K562 (cell line): ENCODE data around the gene FARP1. TPM values are rescaled to one million over a fixed set of nuclear protein-coding genes. Genes with fewer than 3 reads are reported as not detected.

ENCODE experiments used
- ATAC-seq: fragments of 200-7000 bp; cut with Tn5 transposase; 3 replicates; pipeline ENCODE4 v1.9.1; 2020; ENCODE audit warnings: moderate library complexity
- BruUV-seq: library from RNA; stranded (reverse); fragments of 400-500 nt; replicated peaks from 2 replicates; lab custom pipeline; 2021; lab: Mats Ljungman, UMichigan
- CTCF ChIA-PET: fragments of 300-600 bp; formaldehyde crosslinking; extraction: SDS; loops from one replicate; lab custom pipeline; 2021; ENCODE audit warnings: low intra/inter-chr PET ratio; lab: Yijun Ruan, JAX
- POLR2A ChIA-PET: fragments of 300-600, 350-650 bp; sonication (Branson Sonifier 250); formaldehyde crosslinking; extraction: SDS; loops from one replicate; lab custom pipeline; 2021; ENCODE audit warnings: antibody characterized with exemption, inconsistent platforms; lab: Yijun Ruan, JAX
- DNase-seq, 4 experiments: peaks; one replicate each; pipeline versions ENCODE4 v3.0.0 to v3.0.0-alpha.2; 2011 to 2018; ENCODE audit warnings: low spot score in 3 of 4, mixed read lengths in 3 of 4; ENCODE audit errors: extremely low read depth in 1 of 4
- FAIRE-seq: peaks from 2 replicates; lab custom pipeline; 2011; peaks lifted over from hg19 to GRCh38; lab: Jason Lieb, UNC
- H2AFZ ChIP-seq: 2 replicates; pipeline ENCODE4 v1.6.0; 2011; ENCODE audit warnings: low read depth, low read length, control low read depth, inconsistent platforms
- H3K27ac ChIP-seq: fragments of 200-600 bp; 3 replicates; pipeline ENCODE4 v1.8.0; 2011; ENCODE audit warnings: low read depth, mild to moderate bottlenecking, control low read depth, inconsistent platforms, low read length, moderate library complexity, mixed read lengths; ENCODE audit errors: extremely low read depth
- H3K27me3 ChIP-seq, 2 experiments: fragments of 300-600 bp in 1 of 2; 2 replicates in 1 of 2; 3 replicates in 1 of 2; pipeline versions ENCODE4 v1.6.0 to v1.8.0; 2011; ENCODE audit warnings: inconsistent platforms in 2 of 2, low read length in 2 of 2, mild to moderate bottlenecking in 1 of 2, mixed read lengths in 1 of 2, moderate library complexity in 1 of 2; ENCODE audit not compliant: control insufficient read depth in 2 of 2, insufficient read depth in 2 of 2
- H3K36me3 ChIP-seq: fragments of 300-600 bp; 3 replicates; pipeline ENCODE4 v1.8.0; 2011; ENCODE audit warnings: mild to moderate bottlenecking, low read length, inconsistent platforms; ENCODE audit not compliant: control insufficient read depth, insufficient read depth
- H3K4me1 ChIP-seq, 2 experiments: fragments of 200-600 bp in 1 of 2; replicated peaks in 1 of 2; 2 replicates in 1 of 2; 3 replicates in 1 of 2; pipeline versions ENCODE4 v1.5.1 to v1.8.0; 2011; ENCODE audit warnings: inconsistent platforms in 2 of 2, low read length in 2 of 2, mild to moderate bottlenecking in 1 of 2, mixed read lengths in 1 of 2, moderate library complexity in 1 of 2; ENCODE audit not compliant: control insufficient read depth in 2 of 2, insufficient read depth in 2 of 2
- H3K4me2 ChIP-seq: 2 replicates; pipeline ENCODE4 v1.6.1; 2011; ENCODE audit warnings: low read length, control low read depth, inconsistent platforms, mixed read lengths; ENCODE audit not compliant: insufficient read depth
- H3K4me3 ChIP-seq: fragments of 200-600 bp; sonication (generic), shearing (Covaris generic); 2 replicates; pipeline ENCODE4 v1.5.1; 2016; ENCODE audit warnings: control low read depth, inconsistent platforms
- H3K79me2 ChIP-seq: fragments of 200-600 bp; 3 replicates; pipeline ENCODE4 v1.8.0; 2011; ENCODE audit warnings: low read length, inconsistent platforms; ENCODE audit not compliant: control insufficient read depth, insufficient read depth
- H3K9ac ChIP-seq, 2 experiments: 2 replicates each; pipeline versions ENCODE4 v1.6.0 to v1.6.1; 2011; ENCODE audit warnings: low read depth in 2 of 2, low read length in 2 of 2, control low read depth in 1 of 2, inconsistent platforms in 1 of 2, mild to moderate bottlenecking in 1 of 2, mixed read lengths in 1 of 2; ENCODE audit not compliant: insufficient read depth in 1 of 2
- H3K9me1 ChIP-seq: one replicate; pipeline ENCODE4 v1.6.0; 2011; ENCODE audit warnings: inconsistent platforms, mild to moderate bottlenecking, low read length, moderate library complexity; ENCODE audit not compliant: control insufficient read depth, insufficient read depth
- H3K9me3 ChIP-seq: replicated peaks from 2 replicates; pipeline ENCODE4 v1.5.1; 2011; ENCODE audit warnings: low read depth, low read length, inconsistent platforms; ENCODE audit not compliant: control insufficient read depth, insufficient read depth
- H4K20me1 ChIP-seq: replicated peaks from 2 replicates; pipeline ENCODE4 v1.6.1; 2011; ENCODE audit warnings: low read length, inconsistent platforms, mixed read lengths; ENCODE audit not compliant: control insufficient read depth, insufficient read depth
- ATF2 ChIP-seq: sonication (generic); formaldehyde crosslinking; IDR thresholded peaks from 2 replicates; pipeline ENCODE4 v1.8.1; 2022; ENCODE audit warnings: missing genetic modification reagents
- CTCFL ChIP-seq: IDR thresholded peaks from 2 replicates; pipeline ENCODE4 v1.6.1; 2011; ENCODE audit warnings: borderline replicate concordance, low read depth, mild to moderate bottlenecking, moderate library complexity, low read length; ENCODE audit not compliant: insufficient read depth, poor library complexity, severe bottlenecking
- ELF2 ChIP-seq: fragments of 250-450 bp; sonication (Bioruptor Pico); IDR thresholded peaks from 2 replicates; pipeline ENCODE4 v1.5.0; 2021; ENCODE audit warnings: mild to moderate bottlenecking
- ELF4 ChIP-seq: fragments of 450-650 bp; formaldehyde crosslinking; IDR thresholded peaks from 2 replicates; pipeline ENCODE4 v1.4.0; 2022; ENCODE audit warnings: missing genetic modification characterization
- FOXA1 ChIP-seq: fragments of 450-650 bp; IDR thresholded peaks from 2 replicates; pipeline ENCODE4 v1.6.1; 2016; ENCODE audit warnings: mild to moderate bottlenecking, borderline replicate concordance
- GATAD2B ChIP-seq: fragments of 450-650 bp; IDR thresholded peaks from 2 replicates; pipeline ENCODE4 v1.6.1; 2017; ENCODE audit warnings: mild to moderate bottlenecking, borderline replicate concordance
- HNRNPK ChIP-seq: fragments of 200-400 bp; formaldehyde crosslinking; IDR thresholded peaks from one replicate; pipeline ENCODE4 v1.6.1; 2018; ENCODE audit warnings: mild to moderate bottlenecking, low read depth, low read length; ENCODE audit not compliant: poor library complexity, severe bottlenecking
- PTRF ChIP-seq: fragments of 450-650 bp; IDR thresholded peaks from 2 replicates; pipeline ENCODE4 v1.6.1; 2016; ENCODE audit warnings: mild to moderate bottlenecking, missing genetic modification characterization, missing compliant biosample characterization
- RBM22 ChIP-seq: fragments of 200-400 bp; formaldehyde crosslinking; IDR thresholded peaks from 2 replicates; pipeline ENCODE4 v1.6.1; 2018; ENCODE audit warnings: low read length, low read depth; ENCODE audit not compliant: poor library complexity, severe bottlenecking
- SMARCA4 ChIP-seq: fragments of 450-650 bp; IDR thresholded peaks from 2 replicates; pipeline ENCODE4 v1.6.1; 2016
- SMARCC2 ChIP-seq: fragments of 450-650 bp; IDR thresholded peaks from 2 replicates; pipeline ENCODE4 v1.6.1; 2017; ENCODE audit warnings: antibody characterized with exemption, moderate library complexity, mild to moderate bottlenecking, low read depth
- SRSF7 ChIP-seq: fragments of 200-400 bp; formaldehyde crosslinking; optimal IDR thresholded peaks from 2 replicates; pipeline ENCODE3; 2017; ENCODE audit warnings: mild to moderate bottlenecking, low read depth, low read length
- ZC3H8 ChIP-seq: fragments of 450-650 bp; IDR thresholded peaks from 2 replicates; pipeline ENCODE4 v1.6.1; 2017
- ZNF197 ChIP-seq: fragments of 200-800 bp; sonication (Bioruptor generic); IDR thresholded peaks from 2 replicates; pipeline ENCODE4 v1.6.1; 2016; ENCODE audit warnings: low read depth, missing genetic modification characterization, missing compliant biosample characterization
- ZNF212 ChIP-seq: fragments of 450-650 bp; formaldehyde crosslinking; IDR thresholded peaks from 2 replicates; pipeline ENCODE4 v1.4.0; 2020; ENCODE audit warnings: mild to moderate bottlenecking
- ZNF449 ChIP-seq: fragments of 250-450 bp; sonication (Bioruptor Pico); IDR thresholded peaks from 2 replicates; pipeline ENCODE4 v1.8.0; 2022; ENCODE audit warnings: moderate library complexity, mild to moderate bottlenecking, inconsistent platforms
- ZNF696 ChIP-seq: fragments of 250-450 bp; sonication (Bioruptor Pico); conservative IDR thresholded peaks from 2 replicates; pipeline ENCODE4 v1.4.0; 2020; ENCODE audit warnings: mild to moderate bottlenecking, moderate library complexity
- WGBS: fragments of 100-300 bp; shearing (Covaris generic); methylation state at CpG from one replicate; pipeline ENCODE4 v1.1.6; 2016; ENCODE audit warnings: low coverage, mixed read lengths; ENCODE audit not compliant: insufficient coverage; ENCODE audit errors: missing lambda C conversion rate; 5-methylcytosine and 5-hydroxymethylcytosine counted together
- in situ Hi-C: fragments of 300-500 bp; cut with MboI; formaldehyde crosslinking; loops from 4 replicates; pipeline ENCODE4 v1.15.0; 2018; ENCODE audit warnings: inconsistent platforms, mixed read lengths
- intact Hi-C: fragments of 100-400 bp; cut with micrococcal nuclease; formaldehyde crosslinking; loops from 2 replicates; pipeline ENCODE4 v1.14.2; 2022
- polyA plus RNA-seq, 8 experiments: library from polyadenylated mRNA; depleted of rRNA in 4 of 8; stranded (reverse) in 5 of 8; unstranded in 3 of 8; fragments of >200 nt; fragmentation: Nextera tagmentation in 2 of 8; fragmentation: Illumina TruSeq in 1 of 8; extraction: Ambion mirVana in 2 of 8; extraction: Trizol in 1 of 8; gene quantifications; 2 replicates each; pipeline versions ENCODE4 v1.2.1 to v1.2.3, GENCODE V29; 2011 to 2014; ENCODE audit warnings: inconsistent platforms in 1 of 8, missing spikeins in 1 of 8
- total RNA-seq, 7 experiments: library from RNA; depleted of rRNA in 6 of 7; stranded (reverse); fragments of >200 nt in 6 of 7; fragmentation: Illumina TruSeq in 2 of 7; extraction: Trizol in 2 of 7; gene quantifications; 2 replicates each; pipeline versions ENCODE4 v1.2.1 to v1.2.3, GENCODE V29; 2011 to 2021; ENCODE audit warnings: low replicate concordance in 1 of 7

The FARP1 gene
- total and polyA plus RNA-seq, 9 of the 15 experiments (the other 6 are each of a cell fraction or from before 2014, with no cell fraction given): 0.03 to 0.29 (median 0.05) TPM; not detected in 3

GRCh38 chr13:98484289-98485219 is 341.7 kb downstream of the FARP1 start:
- peak overlapping the region; percentile 74 for H3K4me2 ChIP-seq
- H3K27me3 ChIP-seq: no peaks in the 10 kb centered on the region
- intact Hi-C loops (loop anchor here (2.0 kb wide), 1 partner anchor 24 kb away; no protein-coding TSS in a partner anchor), in situ Hi-C loops (loop anchor here (5.0 kb wide), 1 partner anchor 78 kb away; no protein-coding TSS in a partner anchor)
- no peaks in the 10 kb centered on the region; the same call in 2 of the 3 replicates for H3K36me3 ChIP-seq
- peaks cover 40% of the 10 kb centered on the region for H4K20me1 ChIP-seq
- no peak overlapping the region for H2AFZ ChIP-seq
- WGBS: 12% methylated on average over 17 of the region's 21 CpGs
- H3K9me1 ChIP-seq: peaks cover 12% of the 10 kb centered on the region
- ChIA-PET CTCF (no interaction called here), POLR2A (interaction anchor here (0.7 to 1.6 kb wide), 5 partner anchors 11 to 164 kb away, joined by 3 to 7 read pairs (median 4); no protein-coding TSS in a partner anchor)
- no peak overlapping the region for H3K4me3 ChIP-seq
- peak overlapping the region; percentile 57 to 80; a peak in 3 of 4 replicates for H3K9ac ChIP-seq
- peaks cover 74% of the 10 kb centered on the region for H3K79me2 ChIP-seq
- ATAC-seq: peak; percentile 86
- peak; percentile 46 to 81 (median 58) for DNase-seq
- H3K4me1 ChIP-seq: peaks cover 39 to 43% of the 10 kb centered on the region in 2 experiments; a peak in 4 of 5 replicates
- H3K9me3 ChIP-seq: no peaks in the 10 kb centered on the region
- no TSS peak for BruUV-seq
- FAIRE-seq: peak; percentile 87
- peak overlapping the region; percentile 86; the same call in 2 of the 3 replicates for H3K27ac ChIP-seq
- TF ChIP-seq ZNF212: no peak
- TF ChIP-seq GATAD2B: no peak
- no peak for TF ChIP-seq ZNF449
- no peak for TF ChIP-seq ZNF197
- TF ChIP-seq ZC3H8: no peak
- no peak for TF ChIP-seq ATF2 (CRISPR knock-in tag)
- TF ChIP-seq ELF4 (CRISPR knock-in tag): no peak
- no peak for TF ChIP-seq ZNF696 (CRISPR knock-in tag)
- no peak for TF ChIP-seq RBM22
- TF ChIP-seq SRSF7: no peak
- no peak for TF ChIP-seq FOXA1
- TF ChIP-seq SMARCC2: 0 out of 2 replicates have a peak, but pooled peaks have one; percentile 39
- no peak for TF ChIP-seq HNRNPK
- no peak for TF ChIP-seq PTRF (tag)
- peak; percentile 48; the same call in 1 of the 2 replicates for TF ChIP-seq SMARCA4
- TF ChIP-seq CTCFL: no peak
- no peak for TF ChIP-seq ELF2
